NT2/D1 (cell line): ENCODE results near the gene KRT78.

Experiments used
- DNase-seq: peaks from one replicate; pipeline ENCODE4 v3.0.0-alpha.2; 2011; ENCODE audit warnings: low read depth, low spot score
- H3K27me3 ChIP-seq: 2 replicates; pipeline ENCODE4 v1.6.0; 2011; ENCODE audit warnings: mild to moderate bottlenecking; ENCODE audit not compliant: insufficient read length, insufficient read depth
- H3K36me3 ChIP-seq: 2 replicates; pipeline ENCODE4 v1.6.1; 2011; ENCODE audit warnings: mild to moderate bottlenecking, low read length, mixed read lengths; ENCODE audit not compliant: insufficient read depth, insufficient read length
- H3K4me1 ChIP-seq: 2 replicates; pipeline ENCODE4 v1.5.1; 2011; ENCODE audit not compliant: insufficient read depth, insufficient read length
- H3K4me3 ChIP-seq: 2 replicates; pipeline ENCODE4 v1.5.1; 2011; ENCODE audit warnings: low read depth; ENCODE audit not compliant: insufficient read length
- H3K9ac ChIP-seq: 2 replicates; pipeline ENCODE4 v1.6.0; 2011; ENCODE audit warnings: low read depth; ENCODE audit not compliant: insufficient read length
- H3K9me3 ChIP-seq: 2 replicates; pipeline ENCODE4 v1.5.1; 2011; ENCODE audit warnings: mild to moderate bottlenecking, low read length; ENCODE audit not compliant: insufficient read depth
- SUZ12 ChIP-seq: IDR thresholded peaks from 2 replicates; pipeline ENCODE4 v1.6.1; 2011; ENCODE audit not compliant: insufficient read length, insufficient read depth; ENCODE audit errors: extremely low read depth
- YY1 ChIP-seq: IDR thresholded peaks from 2 replicates; pipeline ENCODE4 v1.6.1; 2011; ENCODE audit not compliant: insufficient read length, insufficient read depth
- ZNF274 ChIP-seq: IDR thresholded peaks from 2 replicates; pipeline ENCODE4 v1.6.1; 2011; ENCODE audit warnings: mild to moderate bottlenecking, low read depth, low read length

The KRT78 gene

DNA sequence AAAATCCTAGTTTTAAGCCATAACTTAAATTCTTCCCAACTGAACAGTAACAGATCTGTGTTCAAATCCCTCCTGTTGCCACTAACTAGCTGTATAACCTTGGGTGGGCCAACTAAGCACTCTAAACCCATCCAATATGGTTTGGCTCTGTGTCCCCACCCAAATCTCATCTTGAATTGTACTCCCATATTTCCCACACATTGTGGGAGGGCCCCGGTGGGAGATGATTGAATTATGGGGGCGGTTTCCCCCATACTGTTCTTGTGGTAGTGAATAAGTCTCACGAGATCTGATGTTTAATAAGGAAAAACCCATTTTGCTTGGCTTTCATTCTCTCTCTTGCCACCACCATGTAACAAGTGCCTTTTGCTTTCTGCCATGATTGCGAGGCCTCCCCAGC lies 33.6 kb downstream of the KRT78 start:
- H3K9me3 ChIP-seq, result no peaks in the 10 kb centered on the region
- no peaks in the 10 kb centered on the region for H3K27me3 ChIP-seq
- H3K4me1 ChIP-seq, result peaks cover 5% of the 10 kb centered on the region
- H3K9ac ChIP-seq, result no peak overlapping the region
- DNase-seq, result no peak
- no peak for TF ChIP-seq ZNF274
- TF ChIP-seq YY1, result no peak
- no peak for TF ChIP-seq SUZ12
- H3K4me3 ChIP-seq, result no peak overlapping the region
- no peaks in the 10 kb centered on the region for H3K36me3 ChIP-seq

DNA sequence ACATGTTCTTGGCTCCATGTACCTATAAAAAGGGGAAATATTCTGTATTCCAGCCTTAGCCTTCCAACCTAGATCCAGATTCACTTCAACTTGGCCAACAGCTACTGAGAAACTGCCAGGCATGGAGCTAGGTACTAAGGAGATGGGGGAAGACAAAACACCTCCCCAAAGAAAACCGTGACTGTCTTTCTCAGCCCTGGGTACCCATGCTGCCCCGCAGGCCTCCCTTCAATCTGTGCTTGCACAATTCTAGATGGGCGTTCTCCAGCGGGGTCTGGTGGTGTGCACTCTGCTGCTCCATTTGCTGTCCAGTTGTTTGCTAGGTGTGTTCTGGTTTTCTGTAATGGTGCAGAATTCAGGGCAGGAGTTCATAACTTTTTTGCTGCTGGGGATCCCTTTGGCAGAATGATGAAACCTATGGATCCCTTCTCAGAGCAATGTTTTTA lies 34.1 kb downstream of the KRT78 start:
- Histone ChIP-seq H3K27me3 (no peaks in the 10 kb centered on the region), H3K36me3 (no peaks in the 10 kb centered on the region), H3K9me3 (no peaks in the 10 kb centered on the region), H3K9ac (no peak overlapping the region), H3K4me3 (no peak overlapping the region), H3K4me1 (peaks cover 5% of the 10 kb centered on the region)
- no peak for TF ChIP-seq SUZ12
- TF ChIP-seq ZNF274, result no peak
- TF ChIP-seq YY1, result no peak
- no peak for DNase-seq

GRCh38 chr12:52813885-52814709 lies 34.7 kb downstream of the KRT78 start, which contains the start of gene KRT4:
TSS of gene KRT4 (minus strand) at chr12:52814116. CDS start at chr12:52814058, 58 bp downstream.
- H3K27me3 ChIP-seq, result no peaks in the 10 kb centered on the region
- H3K9ac ChIP-seq, result no peak within 1 kb of the TSS
- no peak within 1 kb of the TSS for H3K4me3 ChIP-seq
- DNase-seq, result no peak
- peaks cover 5% of the 10 kb centered on the region for H3K4me1 ChIP-seq
- no peaks in the 10 kb centered on the region for H3K9me3 ChIP-seq
- H3K36me3 ChIP-seq, result no peaks in the 10 kb centered on the region
- TF ChIP-seq YY1, result no peak
- no peak for TF ChIP-seq ZNF274
- no peak for TF ChIP-seq SUZ12

DNA sequence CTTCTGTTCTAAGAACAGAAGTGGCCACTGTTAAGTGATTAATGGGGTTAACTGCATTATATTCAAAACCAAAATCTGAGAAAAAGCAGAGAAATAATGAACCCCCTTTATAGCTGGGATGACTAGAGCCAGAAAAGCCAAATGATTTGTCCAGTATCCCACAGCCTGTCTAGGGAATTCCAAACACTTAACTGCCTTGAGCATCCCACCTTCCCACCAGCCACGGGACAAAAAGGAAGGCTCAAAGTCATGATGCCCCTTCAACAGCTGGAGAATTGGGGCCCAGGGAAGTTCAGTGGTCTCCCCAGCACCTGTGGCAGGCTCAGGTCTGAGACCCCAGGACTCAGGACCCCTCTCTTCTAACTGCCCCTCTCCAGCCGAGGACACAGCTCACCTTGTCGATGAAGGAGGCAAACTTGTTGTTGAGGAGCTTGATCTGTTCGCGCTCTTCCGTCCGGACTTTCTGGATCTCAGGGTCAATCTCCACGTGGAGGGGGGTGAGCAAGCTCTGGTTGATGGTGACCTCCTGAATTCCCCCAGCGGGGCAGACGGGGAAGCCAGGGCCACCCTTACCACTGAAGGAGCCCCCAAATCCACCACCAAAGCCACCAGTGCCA lies 35.5 kb downstream of the KRT78 start:
- H3K27me3 ChIP-seq, result no peaks in the 10 kb centered on the region
- H3K4me1 ChIP-seq, result peaks cover 2% of the 10 kb centered on the region
- no peak overlapping the region for H3K9ac ChIP-seq

GRCh38 chr12:52812749-52813148 lies 36.0 kb downstream of the KRT78 start:
- no peaks in the 10 kb centered on the region for H3K9me3 ChIP-seq
- no peaks in the 10 kb centered on the region for H3K36me3 ChIP-seq
- no peak for DNase-seq
- TF ChIP-seq ZNF274, result no peak
- TF ChIP-seq SUZ12, result no peak
- TF ChIP-seq YY1, result no peak
- H3K9ac ChIP-seq, result no peak overlapping the region
- no peaks in the 10 kb centered on the region for H3K27me3 ChIP-seq
- H3K4me3 ChIP-seq, result no peak overlapping the region
- no peaks in the 10 kb centered on the region for H3K4me1 ChIP-seq

More for the DNA sequence above, 35.5 kb downstream of the KRT78 start:
- no peak for TF ChIP-seq YY1
- TF ChIP-seq ZNF274, result no peak
- TF ChIP-seq SUZ12, result no peak
- H3K36me3 ChIP-seq, result no peaks in the 10 kb centered on the region
- H3K4me3 ChIP-seq, result no peak overlapping the region
- H3K9me3 ChIP-seq, result no peaks in the 10 kb centered on the region
- no peak for DNase-seq

GRCh38 chr12:52812073-52812400 lies 36.8 kb downstream of the KRT78 start:
- Histone ChIP-seq H3K36me3 (no peaks in the 10 kb centered on the region), H3K9me3 (no peaks in the 10 kb centered on the region), H3K9ac (no peak overlapping the region), H3K27me3 (no peaks in the 10 kb centered on the region), H3K4me3 (no peak overlapping the region), H3K4me1 (no peaks in the 10 kb centered on the region)
- DNase-seq, result no peak
- TF ChIP-seq SUZ12 (no peak), ZNF274 (no peak), YY1 (no peak)
